Uterus (tissue), 2 donors: ENCODE results near the gene CP.

Experiments
- CTCF ChIP-seq, 4 experiments: fragments of 200-600 bp in 2 of 4; fragments of 450-650 bp in 2 of 4; sonication (generic) in 2 of 4; IDR thresholded peaks; one replicate each; pipeline ENCODE4 v1.5.1; 2016 to 2019; ENCODE audit warnings: antibody characterized with exemption in 4 of 4, mild to moderate bottlenecking in 2 of 4, moderate library complexity in 1 of 4
- POLR2A ChIP-seq, 2 donors: fragments of 450-650 bp; IDR thresholded peaks; one replicate each; pipeline ENCODE4 v1.6.1; 2016; ENCODE audit warnings: antibody characterized with exemption in 2 of 2, mild to moderate bottlenecking in 1 of 2, moderate library complexity in 1 of 2

DNA sequence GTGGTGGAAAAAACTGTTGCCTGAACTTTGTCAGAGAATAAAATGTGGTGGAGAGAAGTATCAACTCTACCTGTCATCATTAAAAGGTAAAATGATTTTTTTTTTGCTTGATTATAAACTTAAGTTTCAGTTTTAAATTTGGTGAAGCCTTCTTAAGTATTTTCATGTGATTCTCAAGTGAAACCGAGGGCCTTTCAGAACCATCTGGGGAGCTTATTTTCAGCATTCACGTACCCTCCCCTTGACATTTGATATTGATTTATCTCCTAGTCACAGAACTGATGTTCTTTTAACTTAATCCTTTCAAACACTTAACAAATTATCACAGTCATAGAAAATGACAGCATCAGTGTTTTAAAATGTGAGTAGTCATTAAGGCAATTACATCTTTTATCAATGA lies 53.7 kb downstream of the CP start:
- no peak for TF ChIP-seq CTCF (IDR thresholded peaks at IDR 0.05)
- no peak for TF ChIP-seq POLR2A (IDR thresholded peaks at IDR 0.05)
